SK-N-SH (cell line): ENCODE measurements around the gene EGFL8. TPM values are rescaled to one million over a fixed set of nuclear protein-coding genes. Genes with fewer than 3 reads are reported as not detected.

ENCODE experiments used
- CTCF ChIA-PET: fragments of 300-600, 350-600 bp; formaldehyde crosslinking; extraction: SDS; loops from one replicate; lab custom pipeline; 2021; lab: Yijun Ruan, JAX
- POLR2A ChIA-PET: fragments of 350-600 bp; sonication (Branson Sonifier 250); formaldehyde crosslinking; extraction: SDS; loops from one replicate; lab custom pipeline; 2020; ENCODE audit warnings: antibody characterized with exemption, inconsistent platforms; lab: Yijun Ruan, JAX
- DNase-seq: peaks from one replicate; pipeline ENCODE4 v3.0.0; 2012
- H2AFZ ChIP-seq: fragments of 200-600 bp; sonication (generic); 2 replicates; pipeline ENCODE4 v1.8.1; 2016; ENCODE audit warnings: antibody characterized with exemption, mild to moderate bottlenecking, low read depth
- H3F3A ChIP-seq: fragments of 200-600 bp; sonication (generic); replicated peaks from 2 replicates; pipeline ENCODE3; 2016; ENCODE audit warnings: antibody characterized with exemption, mild to moderate bottlenecking; ENCODE audit not compliant: insufficient read depth
- H3K27ac ChIP-seq, 2 experiments: fragments of 200-500 bp in 1 of 2; fragments of 200-600 bp in 1 of 2; sonication (Bioruptor generic) in 1 of 2; sonication (generic), shearing (Covaris generic) in 1 of 2; 2 replicates each; pipeline versions ENCODE4 v1.5.1 to v1.6.1; 2014 to 2016; ENCODE audit warnings: low read depth in 2 of 2, inconsistent platforms in 1 of 2, low read length in 1 of 2, mild to moderate bottlenecking in 1 of 2, mixed read lengths in 1 of 2
- H3K27me3 ChIP-seq: fragments of 200-600 bp; sonication (generic), shearing (Covaris generic); 2 replicates; pipeline ENCODE4 v1.6.1; 2016; ENCODE audit warnings: mixed run types; ENCODE audit not compliant: insufficient read depth
- H3K36me3 ChIP-seq, 2 experiments: fragments of 200-500 bp in 1 of 2; fragments of 200-600 bp in 1 of 2; sonication (Bioruptor generic) in 1 of 2; sonication (generic) in 1 of 2; replicated peaks in 1 of 2; 2 replicates each; pipeline versions ENCODE3 to v1.5.1; 2014 to 2016; ENCODE audit warnings: low read length in 1 of 2, mild to moderate bottlenecking in 1 of 2; ENCODE audit not compliant: insufficient read depth in 2 of 2, control insufficient read depth in 1 of 2
- H3K4me1 ChIP-seq, 2 experiments: fragments of 200-500 bp in 1 of 2; fragments of 200-600 bp in 1 of 2; sonication (Bioruptor generic) in 1 of 2; sonication (generic), shearing (Covaris generic) in 1 of 2; 2 replicates each; pipeline versions ENCODE4 v1.5.1 to v1.6.1; 2014 to 2016; ENCODE audit warnings: low read depth in 1 of 2, low read length in 1 of 2, mixed run types in 1 of 2; ENCODE audit not compliant: insufficient read depth in 2 of 2, control insufficient read depth in 1 of 2
- H3K4me2 ChIP-seq: fragments of 200-600 bp; sonication (generic), shearing (Covaris generic); 2 replicates; pipeline ENCODE4 v1.6.1; 2017; ENCODE audit warnings: mixed run types
- H3K4me3 ChIP-seq, 2 experiments: fragments of 200-500 bp in 1 of 2; fragments of 200-600 bp in 1 of 2; sonication (Bioruptor generic) in 1 of 2; sonication (generic), shearing (Covaris generic) in 1 of 2; 2 replicates each; pipeline versions ENCODE4 v1.5.1 to v1.8.1; 2014 to 2016; ENCODE audit warnings: low read depth in 2 of 2, inconsistent platforms in 1 of 2, low read length in 1 of 2, mild to moderate bottlenecking in 1 of 2, mixed read lengths in 1 of 2, moderate library complexity in 1 of 2
- H3K79me2 ChIP-seq: fragments of 200-600 bp; sonication (generic); 2 replicates; pipeline ENCODE4 v1.8.1; 2017; ENCODE audit warnings: mild to moderate bottlenecking; ENCODE audit not compliant: insufficient read depth
- H3K9ac ChIP-seq: fragments of 200-600 bp; sonication (generic); 2 replicates; pipeline ENCODE4 v1.6.1; 2017; ENCODE audit warnings: mixed run types
- H3K9me2 ChIP-seq: fragments of 200-600 bp; sonication (generic); 2 replicates; pipeline ENCODE4 v1.6.1; 2017; ENCODE audit warnings: mixed run types
- H3K9me3 ChIP-seq: fragments of 200-600 bp; sonication (generic); 2 replicates; pipeline ENCODE4 v1.6.1; 2017; ENCODE audit warnings: mixed run types, mild to moderate bottlenecking, moderate library complexity
- H4K20me1 ChIP-seq: fragments of 200-600 bp; sonication (generic); 2 replicates; pipeline ENCODE4 v1.6.1; 2017; ENCODE audit warnings: mild to moderate bottlenecking, mixed run types; ENCODE audit not compliant: insufficient read depth
- CHD2 ChIP-seq: fragments of 150-350 bp; IDR thresholded peaks from 2 replicates; pipeline ENCODE4 v1.6.1; 2018; ENCODE audit warnings: low read length; ENCODE audit not compliant: partially characterized antibody
- CTCF ChIP-seq: fragments of 200-600 bp; sonication (generic); IDR thresholded peaks from 2 replicates; pipeline ENCODE4 v1.6.1; 2017; ENCODE audit warnings: antibody characterized with exemption, mild to moderate bottlenecking, moderate library complexity
- EP300 ChIP-seq, 2 experiments: IDR thresholded peaks; 2 replicates each; pipeline versions ENCODE4 v1.4.0 to v1.6.1; 2012; ENCODE audit warnings: borderline replicate concordance in 1 of 2, low read depth in 1 of 2, low read length in 1 of 2
- FOXM1 ChIP-seq: IDR thresholded peaks from 2 replicates; pipeline ENCODE4 v1.4.0; 2012; ENCODE audit warnings: low read depth, mild to moderate bottlenecking
- GABPA ChIP-seq: IDR thresholded peaks from 2 replicates; pipeline ENCODE4 v1.4.0; 2012; ENCODE audit warnings: low read depth, mild to moderate bottlenecking
- IRF3 ChIP-seq: fragments of 150-350 bp; IDR thresholded peaks from 2 replicates; pipeline ENCODE4 v1.6.1; 2016; ENCODE audit warnings: mild to moderate bottlenecking, low read depth, low read length
- MAX ChIP-seq: IDR thresholded peaks from 2 replicates; pipeline ENCODE4 v1.4.0; 2012; ENCODE audit warnings: low read depth
- MEF2A ChIP-seq: IDR thresholded peaks from 2 replicates; pipeline ENCODE4 v1.4.0; 2012; ENCODE audit warnings: low read depth, borderline replicate concordance
- MXI1 ChIP-seq: IDR thresholded peaks from 2 replicates; pipeline ENCODE4 v1.6.1; 2012; ENCODE audit warnings: mild to moderate bottlenecking, low read depth, low read length, improper control_type of control experiment
- RAD21 ChIP-seq: IDR thresholded peaks from 2 replicates; pipeline ENCODE4 v1.6.1; 2012; ENCODE audit warnings: mild to moderate bottlenecking, low read length
- RCOR1 ChIP-seq: fragments of 150-350 bp; IDR thresholded peaks from 2 replicates; pipeline ENCODE4 v1.6.1; 2017; ENCODE audit warnings: antibody characterized with exemption, low read length
- REST ChIP-seq: IDR thresholded peaks from 2 replicates; pipeline ENCODE4 v1.6.1; 2012; ENCODE audit warnings: mild to moderate bottlenecking, low read depth, low read length, moderate library complexity
- RFX5 ChIP-seq: IDR thresholded peaks from 2 replicates; pipeline ENCODE4 v1.6.1; 2012; ENCODE audit warnings: mild to moderate bottlenecking, improper control_type of control experiment, low read length
- TAF1 ChIP-seq: IDR thresholded peaks from 2 replicates; pipeline ENCODE4 v1.6.1; 2012; ENCODE audit warnings: low read depth, mild to moderate bottlenecking, low read length, moderate library complexity, borderline replicate concordance
- USF1 ChIP-seq: IDR thresholded peaks from 2 replicates; pipeline ENCODE4 v1.4.0; 2012; ENCODE audit warnings: low read depth, borderline replicate concordance
- USF2 ChIP-seq: fragments of 150-350 bp; IDR thresholded peaks from 2 replicates; pipeline ENCODE4 v1.6.1; 2017; ENCODE audit warnings: antibody characterized with exemption, low read length, low read depth, borderline replicate concordance
- ZBTB33 ChIP-seq: IDR thresholded peaks from 2 replicates; pipeline ENCODE4 v1.4.0; 2012; ENCODE audit warnings: low read depth, borderline replicate concordance
- WGBS: methylation state at CpG from one replicate; pipeline ENCODE4 v1.1.6; 2017; ENCODE audit warnings: low lambda C conversion rate; 5-methylcytosine and 5-hydroxymethylcytosine counted together
- polyA plus RNA-seq, 3 experiments: library from polyadenylated mRNA; depleted of rRNA; stranded (reverse); fragments of >200 nt; gene quantifications; 2 replicates each; pipeline ENCODE4 v1.2.3, GENCODE V29; 2012

The EGFL8 gene
- polyA plus RNA-seq, 1 of the 3 experiments (the other 2 are of a cell fraction), result 7.7 TPM

- no peak overlapping the region for H3K4me2 ChIP-seq
- H3K27me3 ChIP-seq, result no peaks in the 10 kb centered on the region
- 91% methylated on average over 8 of the region's 9 CpGs for WGBS
- TF ChIP-seq EP300 (IDR thresholded peaks at IDR 0.05; ENCODE audit: borderline replicate concordance in 1 of 2, low read depth in 1 of 2, low read length in 1 of 2) (no peak), RFX5 (no peak), CTCF (no peak), TAF1 (no peak), MAX (no peak), MXI1 (no peak), MEF2A (no peak), USF2 (no peak), RAD21 (no peak), IRF3 (no peak), ZBTB33 (no peak), USF1 (no peak), RCOR1 (no peak), REST (no peak), FOXM1 (no peak), CHD2 (no peak), GABPA (no peak)
- peaks cover 3% of the 10 kb centered on the region; the same call in 1 of the 2 replicates for H3K79me2 ChIP-seq
- no peak overlapping the region for H2AFZ ChIP-seq
- no peaks in the 10 kb centered on the region for H3K9me2 ChIP-seq
- no peak for DNase-seq
- no peak overlapping the region for H3K9ac ChIP-seq
- no peak overlapping the region for H3K27ac ChIP-seq
- H3K36me3 ChIP-seq, result peaks cover 23 to 35% of the 10 kb centered on the region in 2 experiments
- CTCF ChIA-PET, result interaction anchor here (0.9 to 4.1 kb wide), 14 partner anchors 10 to 73 kb away, joined by 3 to 43 read pairs (median 4); partner anchors contain the start of genes ATF6B, FKBPL and PBX2
- H4K20me1 ChIP-seq, result no peaks in the 10 kb centered on the region
- no peak overlapping the region for H3K4me3 ChIP-seq
- POLR2A ChIA-PET, result interaction anchor here (1.8 kb wide), 1 partner anchor 11 kb away, joined by 6 read pairs; the partner anchor contains the start of gene ATF6B
- peaks cover 31% of the 10 kb centered on the region for H3F3A ChIP-seq
- H3K9me3 ChIP-seq, result no peaks in the 10 kb centered on the region
- H3K4me1 ChIP-seq, result peaks cover 3 to 9% of the 10 kb centered on the region in 2 experiments; a peak in 1 of 4 replicates
Measured at GRCh38 chr6:32117461-32117860, 46.9 kb upstream of the EGFL8 start.
